ENCODE measurements around the gene ORM2.
A peak's percentile ranks its signal among the peaks of the same experiment; 100 is the strongest.

The ORM2 gene

GRCh38 chr9:114284316-114285060, 45.2 kb upstream of the ORM2 start:
- no peak for DNase-seq (ENCODE audit: low read depth)
- no peak overlapping the region for H3K4me3 ChIP-seq (ENCODE audit: low read length)
- no peak for TF ChIP-seq CTCF (conservative IDR thresholded peaks at IDR 0.05; ENCODE audit: low read length)

- peak; percentile 91 for DNase-seq (ENCODE audit: low read depth)
- TF ChIP-seq CTCF (conservative IDR thresholded peaks at IDR 0.05; ENCODE audit: low read length): peak; percentile 17
- H3K4me3 ChIP-seq (ENCODE audit: low read length): no peak overlapping the region
Measured at GRCh38 chr9:114285166-114285867, 44.4 kb upstream of the ORM2 start.

GRCh38 chr9:114286146-114286679, 43.5 kb upstream of the ORM2 start:
- no peak overlapping the region for H3K4me3 ChIP-seq (ENCODE audit: low read length)
- TF ChIP-seq CTCF (conservative IDR thresholded peaks at IDR 0.05; ENCODE audit: low read length): no peak
- DNase-seq (ENCODE audit: low read depth): no peak

GRCh38 chr9:114287001-114287762, 42.5 kb upstream of the ORM2 start:
- no peak for TF ChIP-seq CTCF (conservative IDR thresholded peaks at IDR 0.05; ENCODE audit: low read length)
- no peak for DNase-seq (ENCODE audit: low read depth)
- H3K4me3 ChIP-seq (ENCODE audit: low read length): no peak overlapping the region

GRCh38 chr9:114287763-114288192, 41.9 kb upstream of the ORM2 start:
- no peak overlapping the region for H3K4me3 ChIP-seq (ENCODE audit: low read length)
- no peak for DNase-seq (ENCODE audit: low read depth)
- TF ChIP-seq CTCF (conservative IDR thresholded peaks at IDR 0.05; ENCODE audit: low read length): no peak

GRCh38 chr9:114288193-114289091, 41.2 kb upstream of the ORM2 start:
- peak; percentile 78 for DNase-seq (ENCODE audit: low read depth)
- peak; percentile 17 for TF ChIP-seq CTCF (conservative IDR thresholded peaks at IDR 0.05; ENCODE audit: low read length)
- no peak overlapping the region for H3K4me3 ChIP-seq (ENCODE audit: low read length)

All from AG10803 (cell line).